HG02678 (cell line): ENCODE data around the gene CADM2.
"Not testable (repeated sequence)": the region's sequence is repeated elsewhere in the genome, so short reads cannot be mapped to it uniquely, and the experiment has no call there.

Source experiments
- ATAC-seq: cut with Tn5 transposase; IDR thresholded peaks from one replicate; pipeline ENCODE4 v1.9.1; 2021; ENCODE audit warnings: mild to moderate bottlenecking, moderate library complexity; ENCODE audit not compliant: unreplicated experiment

Gene CADM2

DNA sequence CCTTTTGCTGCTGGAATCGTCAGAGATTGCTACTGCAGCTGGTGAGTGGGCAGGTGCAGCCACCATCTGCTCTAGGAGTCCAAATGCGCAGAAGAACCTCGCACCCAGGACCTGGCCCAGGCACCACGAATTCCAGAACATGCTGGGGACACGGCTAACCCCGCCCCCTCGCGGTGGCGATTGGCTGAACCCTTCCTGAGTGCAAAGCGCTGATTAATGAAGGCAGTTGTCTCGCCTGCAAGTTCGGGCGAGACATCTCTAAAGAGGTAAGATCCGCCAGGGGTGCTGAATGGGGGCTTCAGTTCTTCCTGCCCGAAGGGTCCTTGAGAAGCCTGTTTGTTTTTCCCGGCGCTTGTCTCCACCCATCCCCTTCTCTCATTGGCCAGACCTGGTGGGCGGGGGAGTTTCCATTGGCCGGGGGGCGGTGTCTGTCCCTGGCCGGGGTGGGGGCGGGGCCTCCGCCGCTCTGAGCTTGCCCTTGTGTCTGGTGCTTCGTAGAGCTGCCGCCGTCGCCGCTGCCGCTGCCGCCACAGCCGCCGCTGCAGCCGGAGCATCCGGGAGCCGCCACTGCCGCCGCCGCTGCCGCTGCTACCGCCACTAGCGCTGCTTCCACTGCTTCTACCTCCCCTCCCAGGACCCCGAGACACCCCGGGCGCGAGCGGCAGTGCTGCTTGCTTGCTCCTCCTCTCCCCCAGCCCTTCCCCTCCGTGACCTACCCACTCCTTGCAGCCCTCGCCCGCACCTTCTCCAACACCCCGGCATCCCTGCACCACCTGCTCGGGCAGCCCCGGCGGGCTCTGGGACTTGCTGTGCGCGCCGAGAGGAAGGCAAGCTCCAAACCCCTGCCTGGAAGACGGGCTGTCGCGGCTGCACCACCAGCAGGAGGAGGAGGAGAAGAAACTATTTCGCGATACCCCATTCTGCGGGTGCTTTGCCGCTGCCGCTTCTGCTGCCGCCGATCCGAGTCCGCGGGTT is at the start of gene CADM2:
TSS of gene CADM2 (plus strand) at position 495 of the 975 bp plus-strand sequence.
- peak; percentile 94 for ATAC-seq

DNA sequence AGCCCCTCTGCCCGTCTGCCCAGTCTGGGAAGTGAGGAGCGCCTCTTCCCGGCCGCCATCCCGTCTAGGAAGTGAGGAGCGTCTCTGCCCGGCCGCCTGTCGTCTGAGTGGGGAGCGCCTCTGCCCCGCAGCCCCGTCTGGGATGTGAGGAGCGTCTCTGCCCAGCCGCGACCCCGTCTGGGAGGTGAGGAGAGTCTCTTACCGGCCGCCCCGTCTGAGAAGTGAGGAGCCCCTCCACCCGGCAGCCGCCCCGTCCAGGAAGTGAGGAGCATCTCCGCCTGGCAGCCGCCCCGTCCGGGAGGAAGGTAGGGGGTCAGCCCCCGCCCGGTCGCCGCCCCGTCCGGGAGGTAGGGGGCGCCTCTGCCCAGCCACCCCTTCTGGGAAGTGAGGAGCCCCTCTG is 40.2 kb upstream of the CADM2 start:
- ATAC-seq = not testable (repeated sequence)

- no peak for ATAC-seq
These were observed 36.1 kb upstream of the CADM2 start for GRCh38 chr3:84922682-84923081.

GRCh38 chr3:84925571-84925970 is 33.2 kb upstream of the CADM2 start:
- no peak for ATAC-seq

DNA sequence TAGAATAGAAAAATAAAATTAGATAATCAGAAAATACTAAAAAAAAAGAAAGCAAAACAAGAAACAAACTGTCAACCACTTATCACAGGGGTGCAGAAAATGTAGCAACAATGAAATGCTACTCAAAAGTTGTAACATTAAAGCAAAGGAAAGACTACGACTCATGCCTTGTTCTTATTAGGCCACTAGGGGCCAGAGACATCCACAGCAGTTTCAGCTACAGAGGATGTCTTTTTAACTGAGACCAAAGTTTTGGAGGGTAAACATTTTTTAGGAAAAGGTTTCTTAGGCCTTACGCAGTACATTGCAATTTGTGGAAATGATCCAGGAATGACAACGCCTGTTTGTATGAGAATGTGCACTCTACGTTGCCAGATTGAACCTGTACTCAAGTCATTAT is 15.4 kb upstream of the CADM2 start:
- ATAC-seq = no peak

GRCh38 chr3:84946240-84946639 is 12.5 kb upstream of the CADM2 start:
- no peak for ATAC-seq

DNA sequence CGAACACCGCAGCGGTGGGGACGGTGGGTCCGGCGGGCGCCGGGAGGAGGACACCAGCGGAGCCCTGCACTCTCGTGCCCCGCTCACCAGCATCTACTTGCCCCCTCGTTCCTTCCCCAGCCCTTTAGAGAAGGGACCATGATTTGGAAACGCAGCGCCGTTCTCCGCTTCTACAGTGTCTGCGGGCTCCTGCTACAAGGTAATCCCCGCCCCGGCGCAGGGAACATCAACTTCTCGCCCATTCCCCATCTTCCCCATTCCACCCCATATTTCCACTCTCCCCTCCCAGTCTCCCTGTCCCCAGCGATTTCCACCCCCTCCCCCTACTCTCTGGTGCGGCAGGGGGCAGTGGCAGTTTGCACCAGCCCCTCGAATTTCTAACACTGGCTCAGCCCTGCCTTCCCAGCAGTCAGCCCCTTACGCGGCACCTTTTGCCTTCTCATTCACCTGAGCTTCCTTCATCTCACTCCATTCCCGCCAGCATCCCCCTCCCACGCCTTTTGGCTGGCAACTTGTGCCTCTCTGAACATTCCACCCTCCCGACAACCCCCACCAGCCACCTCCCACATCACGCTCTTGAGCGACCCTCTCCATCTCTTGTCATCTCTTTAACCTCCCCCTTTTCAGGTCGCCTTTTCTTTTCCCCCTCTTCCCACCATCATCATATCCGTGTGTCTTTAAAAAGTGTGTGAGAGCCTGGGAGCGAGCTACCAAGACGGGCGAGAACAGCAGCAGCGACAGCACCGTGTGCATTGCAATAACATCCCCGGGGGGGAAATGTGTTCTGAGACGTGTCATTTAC is 882 bp downstream of the CADM2 start:
- no peak for ATAC-seq

GRCh38 chr3:84960581-84960980 is 1.8 kb downstream of the CADM2 start:
- ATAC-seq = no peak

GRCh38 chr3:84961011-84961410 is 2.2 kb downstream of the CADM2 start:
- no peak for ATAC-seq

DNA sequence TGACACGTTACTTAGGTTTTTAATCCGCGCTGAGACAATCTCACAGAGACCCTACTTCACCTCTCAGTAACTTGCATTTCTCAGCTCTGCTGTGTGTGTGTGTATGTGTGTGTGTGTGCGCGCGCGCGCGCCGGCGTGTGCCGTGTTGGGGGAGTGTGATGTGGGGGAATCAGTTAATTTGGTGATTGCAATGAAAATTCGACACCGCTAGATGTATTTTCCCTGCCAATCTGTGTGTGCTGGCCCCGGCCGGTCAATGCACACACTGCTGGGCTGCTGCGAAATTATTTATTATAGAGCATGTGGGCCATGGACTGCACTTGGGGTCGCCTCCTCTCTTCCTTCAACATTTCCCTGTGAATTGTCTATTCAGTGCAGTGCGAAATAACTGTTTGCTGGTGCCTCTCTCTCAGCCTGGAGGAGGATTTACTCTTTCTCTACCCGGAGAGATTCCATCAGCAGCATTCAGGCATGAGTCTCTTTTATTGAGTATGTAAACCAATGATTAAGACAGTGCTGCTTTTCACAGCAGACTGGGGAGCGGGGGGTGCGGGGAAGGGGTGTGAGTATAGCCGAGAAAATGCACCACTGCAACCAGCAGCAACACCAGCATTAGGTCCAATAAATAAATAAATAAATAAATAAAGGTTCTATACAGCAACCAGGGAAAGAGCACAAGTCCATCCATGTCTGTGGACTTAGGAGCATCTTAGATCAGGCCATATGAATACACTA is 2.9 kb downstream of the CADM2 start:
- no peak for ATAC-seq

DNA sequence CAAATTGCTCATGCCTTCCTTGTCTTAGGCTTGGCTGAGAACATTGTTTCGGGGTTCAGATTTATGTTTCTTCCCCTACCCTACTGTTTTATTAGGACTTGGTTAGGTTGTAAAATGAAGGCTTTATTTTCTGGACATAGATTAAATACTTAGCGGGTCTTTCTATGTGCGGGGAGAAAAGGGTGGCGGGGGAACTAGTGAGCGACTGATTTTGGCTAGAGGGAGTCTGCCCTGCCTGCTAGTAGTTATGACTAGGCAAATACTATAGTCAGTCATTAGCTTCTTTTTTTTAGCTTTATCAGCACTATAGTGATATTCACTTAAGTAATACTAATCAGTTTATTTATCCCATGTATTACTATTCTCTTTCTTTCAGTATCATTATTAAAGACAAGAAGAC is 3.6 kb downstream of the CADM2 start:
- no peak for ATAC-seq

- no peak for ATAC-seq
These were observed 4.3 kb downstream of the CADM2 start for GRCh38 chr3:84963137-84963536.

- no peak for ATAC-seq
These were observed 6.4 kb downstream of the CADM2 start for GRCh38 chr3:84965141-84965540.

- no peak for ATAC-seq
These were observed 9.2 kb downstream of the CADM2 start for GRCh38 chr3:84967767-84968581.

- no peak for ATAC-seq
These were observed 10.0 kb downstream of the CADM2 start for GRCh38 chr3:84968701-84969235.

GRCh38 chr3:84974347-84974746 is 15.6 kb downstream of the CADM2 start:
- no peak for ATAC-seq

DNA sequence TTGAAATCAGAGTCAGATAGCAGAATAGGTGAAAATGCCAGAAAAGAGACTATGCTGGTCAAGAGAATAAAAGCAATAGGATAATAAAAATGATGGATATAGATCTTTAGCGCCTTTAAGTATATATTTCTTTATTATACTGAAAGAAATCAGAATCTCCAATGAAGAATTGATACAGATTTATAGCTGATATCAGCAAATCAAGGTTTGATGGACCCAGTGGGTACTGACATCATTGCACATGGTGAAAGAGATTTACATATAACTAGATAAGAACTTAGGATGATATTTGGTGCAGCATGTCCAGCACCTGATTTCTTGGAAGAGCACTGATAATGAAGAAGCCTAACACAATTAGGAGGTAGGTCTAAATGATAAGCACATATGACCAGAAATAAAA is 18.2 kb downstream of the CADM2 start:
- no peak for ATAC-seq

GRCh38 chr3:84978843-84979242 is 20.1 kb downstream of the CADM2 start:
- ATAC-seq = no peak

- ATAC-seq = no peak
These were observed 21.2 kb downstream of the CADM2 start for GRCh38 chr3:84980011-84980410.

DNA sequence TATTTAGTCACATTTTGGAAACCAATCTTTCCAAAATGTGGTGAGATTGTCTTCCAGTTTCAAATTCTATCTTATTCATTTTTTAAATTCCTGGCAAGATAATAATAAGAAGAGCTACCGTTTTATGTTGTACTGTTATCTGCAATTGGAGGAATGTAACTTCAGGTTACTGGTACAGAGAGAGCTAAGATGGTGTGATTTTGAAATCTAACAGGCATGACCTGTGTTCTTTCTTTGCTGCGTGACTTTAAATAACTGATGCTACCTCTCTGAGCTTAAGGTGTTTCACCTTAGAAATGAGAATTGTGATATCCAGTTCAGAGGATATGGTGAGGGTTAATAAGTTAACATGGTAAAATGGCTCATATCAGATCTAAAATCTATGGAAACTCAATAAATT is 21.7 kb downstream of the CADM2 start:
- no peak for ATAC-seq
